ENCODE results near the gene LCP1. TPM values are rescaled to one million over a fixed set of nuclear protein-coding genes. Genes with fewer than 3 reads are reported as not detected.
A peak's percentile ranks its signal among the peaks of the same experiment; 100 is the strongest.

LCP1 gene
- total and polyA plus RNA-seq, 9 of the 15 experiments (the other 6 are each of a cell fraction or from before 2014, with no cell fraction given) = 83.0 to 255 (median 163) TPM

DNA sequence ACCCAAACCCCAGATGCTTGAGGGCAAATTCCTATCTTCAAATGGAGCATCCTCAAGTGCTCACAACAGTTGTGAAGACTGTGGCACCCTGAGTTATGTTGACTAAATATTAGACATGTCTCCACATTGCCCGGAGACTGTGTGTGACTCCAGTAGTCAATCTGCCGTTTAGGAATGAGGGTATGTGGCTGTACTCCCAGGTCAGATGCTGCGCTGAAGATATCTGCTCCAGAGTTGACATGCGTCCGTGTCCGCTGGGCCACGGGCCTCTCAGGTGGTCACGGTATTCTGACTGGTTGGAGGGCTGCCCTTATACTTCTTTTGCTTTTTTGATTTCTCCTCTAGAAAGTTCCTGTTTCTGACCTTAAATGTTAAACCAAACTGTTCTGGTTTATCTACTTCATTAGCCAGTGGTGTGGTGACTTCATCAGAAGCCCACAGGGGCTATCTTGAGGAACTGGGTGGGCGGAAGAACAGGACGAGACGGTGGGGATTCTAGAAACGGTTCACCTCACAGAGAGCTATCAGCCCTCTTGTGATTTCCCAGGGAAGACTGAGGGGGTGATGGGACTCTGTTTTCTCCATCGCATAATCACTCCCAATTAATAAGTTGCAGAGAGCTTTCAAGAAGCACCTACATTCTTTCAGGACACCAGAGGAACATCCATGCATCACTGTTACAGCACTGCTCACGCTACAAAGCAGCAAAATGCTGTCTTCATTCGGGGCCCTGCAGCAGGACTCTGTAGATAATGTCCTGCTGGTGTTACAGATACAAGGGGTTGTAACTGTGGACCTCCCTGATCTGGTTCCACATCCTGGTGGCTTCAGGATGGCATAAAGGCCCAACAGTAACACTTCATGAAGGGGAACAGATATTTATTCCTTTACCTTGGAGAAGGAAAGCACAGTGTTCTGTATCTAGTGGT lies 1.3 kb upstream of the LCP1 start:
- no peak for FAIRE-seq
- H3K9ac ChIP-seq (ENCODE audit: insufficient read depth in 1 of 2, low read depth in 2 of 2, low read length in 2 of 2) = peak overlapping the region; percentile 76 to 89; a peak in 3 of 4 replicates
- CTCF ChIA-PET (ENCODE audit: low intra/inter-chr PET ratio) = no interaction called here
- TF ChIP-seq, protein P1, sequence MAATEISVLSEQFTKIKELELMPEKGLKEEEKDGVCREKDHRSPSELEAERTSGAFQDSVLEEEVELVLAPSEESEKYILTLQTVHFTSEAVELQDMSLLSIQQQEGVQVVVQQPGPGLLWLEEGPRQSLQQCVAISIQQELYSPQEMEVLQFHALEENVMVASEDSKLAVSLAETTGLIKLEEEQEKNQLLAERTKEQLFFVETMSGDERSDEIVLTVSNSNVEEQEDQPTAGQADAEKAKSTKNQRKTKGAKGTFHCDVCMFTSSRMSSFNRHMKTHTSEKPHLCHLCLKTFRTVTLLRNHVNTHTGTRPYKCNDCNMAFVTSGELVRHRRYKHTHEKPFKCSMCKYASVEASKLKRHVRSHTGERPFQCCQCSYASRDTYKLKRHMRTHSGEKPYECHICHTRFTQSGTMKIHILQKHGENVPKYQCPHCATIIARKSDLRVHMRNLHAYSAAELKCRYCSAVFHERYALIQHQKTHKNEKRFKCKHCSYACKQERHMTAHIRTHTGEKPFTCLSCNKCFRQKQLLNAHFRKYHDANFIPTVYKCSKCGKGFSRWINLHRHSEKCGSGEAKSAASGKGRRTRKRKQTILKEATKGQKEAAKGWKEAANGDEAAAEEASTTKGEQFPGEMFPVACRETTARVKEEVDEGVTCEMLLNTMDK (IDR thresholded peaks at IDR 0.05; ENCODE audit: borderline replicate concordance, insufficient read depth, low read depth, low read length, poor library complexity, severe bottlenecking) = no peak
- TF ChIP-seq ZNF146 (CRISPR knock-in tag; IDR thresholded peaks at IDR 0.05; ENCODE audit: unreplicated experiment) (no peak), ZNF197 (CRISPR knock-in tag; IDR thresholded peaks at IDR 0.05; ENCODE audit: low read depth) (no peak), TAF9B (IDR thresholded peaks at IDR 0.05; ENCODE audit: partially characterized antibody) (no peak)
- TF ChIP-seq, protein P2, sequence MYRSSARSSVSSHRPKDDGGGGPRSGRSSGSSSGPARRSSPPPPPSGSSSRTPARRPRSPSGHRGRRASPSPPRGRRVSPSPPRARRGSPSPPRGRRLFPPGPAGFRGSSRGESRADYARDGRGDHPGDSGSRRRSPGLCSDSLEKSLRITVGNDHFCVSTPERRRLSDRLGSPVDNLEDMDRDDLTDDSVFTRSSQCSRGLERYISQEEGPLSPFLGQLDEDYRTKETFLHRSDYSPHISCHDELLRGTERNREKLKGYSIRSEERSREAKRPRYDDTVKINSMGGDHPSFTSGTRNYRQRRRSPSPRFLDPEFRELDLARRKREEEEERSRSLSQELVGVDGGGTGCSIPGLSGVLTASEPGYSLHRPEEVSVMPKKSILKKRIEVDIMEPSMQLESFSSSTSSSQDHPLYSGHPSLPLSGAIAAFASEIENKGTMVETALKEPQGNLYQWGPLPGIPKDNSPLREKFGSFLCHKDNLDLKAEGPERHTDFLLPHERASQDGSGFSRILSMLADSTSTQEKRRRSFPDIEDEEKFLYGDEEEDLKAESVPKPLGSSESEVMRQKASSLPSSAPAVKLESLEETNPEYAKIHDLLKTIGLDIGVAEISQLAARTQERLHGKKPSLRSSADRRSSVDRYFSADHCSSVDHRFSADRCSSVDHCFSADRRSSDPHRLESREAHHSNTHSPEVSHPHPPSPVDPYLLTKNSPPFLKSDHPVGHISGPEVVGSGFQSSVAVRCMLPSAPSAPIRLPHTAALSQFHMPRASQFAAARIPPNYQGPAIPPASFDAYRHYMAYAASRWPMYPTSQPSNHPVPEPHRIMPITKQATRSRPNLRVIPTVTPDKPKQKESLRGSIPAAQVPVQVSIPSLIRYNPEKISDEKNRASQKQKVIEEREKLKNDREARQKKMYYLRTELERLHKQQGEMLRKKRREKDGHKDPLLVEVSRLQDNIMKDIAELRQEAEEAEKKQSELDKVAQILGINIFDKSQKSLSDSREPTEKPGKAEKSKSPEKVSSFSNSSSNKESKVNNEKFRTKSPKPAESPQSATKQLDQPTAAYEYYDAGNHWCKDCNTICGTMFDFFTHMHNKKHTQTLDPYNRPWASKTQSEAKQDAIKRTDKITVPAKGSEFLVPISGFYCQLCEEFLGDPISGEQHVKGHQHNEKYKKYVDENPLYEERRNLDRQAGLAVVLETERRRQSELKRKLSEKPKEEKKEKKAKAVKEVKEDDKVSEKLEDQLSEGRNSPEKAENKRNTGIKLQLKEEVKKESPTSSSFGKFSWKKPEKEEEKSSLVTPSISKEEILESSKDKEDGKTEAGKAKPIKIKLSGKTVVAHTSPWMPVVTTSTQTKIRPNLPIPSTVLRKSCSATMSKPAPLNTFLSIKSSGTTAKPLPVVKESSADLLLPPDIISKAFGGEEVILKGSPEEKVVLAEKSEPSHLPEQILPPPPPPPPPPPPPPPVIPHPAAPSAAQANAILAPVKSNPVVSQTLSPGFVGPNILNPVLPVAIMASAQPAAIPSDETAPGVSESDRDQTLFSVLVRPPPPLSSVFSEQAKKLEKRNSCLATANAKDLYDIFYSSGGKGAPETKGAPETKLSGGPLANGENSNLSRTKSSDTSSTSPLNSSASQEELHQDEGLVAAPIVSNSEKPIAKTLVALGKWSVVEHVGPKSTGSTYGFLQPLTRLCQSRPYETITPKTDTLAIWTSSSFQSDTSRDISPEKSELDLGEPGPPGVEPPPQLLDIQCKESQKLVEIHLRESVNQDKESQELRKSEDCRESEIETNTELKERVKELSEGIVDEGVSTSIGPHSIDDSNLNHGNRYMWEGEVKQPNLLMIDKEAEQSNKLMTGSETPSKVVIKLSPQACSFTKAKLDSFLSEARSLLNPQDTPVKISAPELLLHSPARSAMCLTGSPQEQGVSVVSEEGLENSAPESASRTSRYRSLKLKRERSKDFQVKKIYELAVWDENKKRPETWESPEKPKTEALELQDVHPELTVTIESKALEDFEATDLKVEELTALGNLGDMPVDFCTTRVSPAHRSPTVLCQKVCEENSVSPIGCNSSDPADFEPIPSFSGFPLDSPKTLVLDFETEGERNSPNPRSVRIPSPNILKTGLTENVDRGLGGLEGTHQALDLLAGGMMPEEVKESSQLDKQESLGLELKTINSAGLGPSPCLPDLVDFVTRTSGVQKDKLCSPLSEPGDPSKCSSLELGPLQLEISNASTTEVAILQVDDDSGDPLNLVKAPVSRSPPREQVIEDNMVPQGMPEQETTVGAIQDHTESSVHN (IDR thresholded peaks at IDR 0.05; ENCODE audit: borderline replicate concordance in 1 of 2, low read depth in 1 of 2) = no peak
- TF ChIP-seq, protein P3, sequence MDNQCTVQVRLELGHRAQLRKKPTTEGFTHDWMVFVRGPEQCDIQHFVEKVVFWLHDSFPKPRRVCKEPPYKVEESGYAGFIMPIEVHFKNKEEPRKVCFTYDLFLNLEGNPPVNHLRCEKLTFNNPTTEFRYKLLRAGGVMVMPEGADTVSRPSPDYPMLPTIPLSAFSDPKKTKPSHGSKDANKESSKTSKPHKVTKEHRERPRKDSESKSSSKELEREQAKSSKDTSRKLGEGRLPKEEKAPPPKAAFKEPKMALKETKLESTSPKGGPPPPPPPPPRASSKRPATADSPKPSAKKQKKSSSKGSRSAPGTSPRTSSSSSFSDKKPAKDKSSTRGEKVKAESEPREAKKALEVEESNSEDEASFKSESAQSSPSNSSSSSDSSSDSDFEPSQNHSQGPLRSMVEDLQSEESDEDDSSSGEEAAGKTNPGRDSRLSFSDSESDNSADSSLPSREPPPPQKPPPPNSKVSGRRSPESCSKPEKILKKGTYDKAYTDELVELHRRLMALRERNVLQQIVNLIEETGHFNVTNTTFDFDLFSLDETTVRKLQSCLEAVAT (IDR thresholded peaks at IDR 0.05) = no peak

More for the DNA sequence above, 1.3 kb upstream of the LCP1 start:
- no TSS peak for BruUV-seq (replicated peaks)
- no peaks in the 10 kb centered on the region for H3K27me3 ChIP-seq (ENCODE audit: control insufficient read depth in 2 of 2, insufficient read depth in 2 of 2, low read length in 2 of 2)
- WGBS (ENCODE audit: insufficient coverage, low coverage, missing lambda C conversion rate) = 25% methylated on average over 8 of the region's 15 CpGs
- ATAC-seq (peak; percentile 38; the same call in 2 of the 3 replicates), DNase-seq (ENCODE audit: extremely low read depth in 1 of 4, low spot score in 3 of 4) (peak in 2 of 4 experiments; percentile 18 to 45)
- H3K9me1 ChIP-seq (ENCODE audit: control insufficient read depth, insufficient read depth, low read length) = no peaks in the 10 kb centered on the region
- peaks cover 7 to 29% of the 10 kb centered on the region in 2 experiments; a peak in 4 of 5 replicates for H3K4me1 ChIP-seq (replicated peaks in 1 of 2; ENCODE audit: control insufficient read depth in 2 of 2, insufficient read depth in 2 of 2, low read length in 2 of 2)
- no peaks in the 10 kb centered on the region for H4K20me1 ChIP-seq (replicated peaks; ENCODE audit: control insufficient read depth, insufficient read depth, low read length)
- H3K36me3 ChIP-seq (ENCODE audit: control insufficient read depth, insufficient read depth, low read length) = peaks cover 12% of the 10 kb centered on the region; the same call in 1 of the 3 replicates
- intact Hi-C loops (cut with micrococcal nuclease) = loop anchor here (2.0 to 5.0 kb wide), 3 partner anchors 22 to 104 kb away; partner anchors contain the start of gene LRRC63
- POLR2A ChIA-PET = interaction anchor here (0.6 kb wide), 1 partner anchor 15 kb away, joined by 3 read pairs; no protein-coding TSS in a partner anchor
- peaks cover 38% of the 10 kb centered on the region for H3K79me2 ChIP-seq (ENCODE audit: control insufficient read depth, insufficient read depth, low read length)
- H2AFZ ChIP-seq (ENCODE audit: low read depth, low read length) = peak overlapping the region; percentile 87
- H3K27ac ChIP-seq (ENCODE audit: extremely low read depth, low read depth, low read length) = peak overlapping the region; percentile 98
- peak overlapping the region; percentile 61 for H3K4me2 ChIP-seq (ENCODE audit: insufficient read depth, low read length)
- in situ Hi-C loops (cut with MboI) = no loop called here
- no peak overlapping the region for H3K4me3 ChIP-seq
- H3K9me3 ChIP-seq (replicated peaks; ENCODE audit: control insufficient read depth, insufficient read depth, low read depth, low read length) = no peaks in the 10 kb centered on the region

Data from K562 (cell line).